Measurements from ENCODE around the gene SGTB.

DNA sequence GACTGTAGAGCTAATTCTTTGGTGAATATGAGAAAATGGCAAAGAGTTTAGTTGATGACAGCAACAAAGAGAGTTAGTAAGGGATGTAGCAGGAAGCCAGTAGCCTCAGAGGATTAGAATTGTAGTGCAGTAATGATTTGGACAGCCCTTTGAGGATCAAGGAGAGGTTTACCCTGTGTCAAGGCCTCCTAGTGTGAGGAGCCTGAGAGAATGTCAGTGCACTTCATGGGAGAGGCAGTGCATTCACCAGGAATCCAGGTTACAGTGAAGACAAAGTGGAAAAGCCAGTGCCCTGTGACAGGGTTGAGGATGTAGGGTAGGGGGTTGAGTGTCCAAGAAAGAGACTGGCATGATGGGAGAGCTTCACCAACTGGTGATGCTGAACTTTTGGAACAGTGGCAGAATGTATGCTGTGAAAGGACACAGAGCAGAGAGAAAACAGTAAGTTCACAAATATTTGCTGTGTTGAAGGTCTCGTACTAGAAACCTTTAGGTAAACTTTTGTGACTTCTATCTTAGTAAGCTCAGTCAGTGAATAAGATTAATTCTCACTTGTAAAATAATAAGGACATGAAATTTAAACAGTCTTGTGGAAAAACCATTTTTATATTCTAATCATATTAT is 27.4 kb upstream of the SGTB start:
- TF ChIP-seq EZH2 (IDR thresholded peaks at IDR 0.05; ENCODE audit: low read length) = no peak
- TF ChIP-seq, protein P1, sequence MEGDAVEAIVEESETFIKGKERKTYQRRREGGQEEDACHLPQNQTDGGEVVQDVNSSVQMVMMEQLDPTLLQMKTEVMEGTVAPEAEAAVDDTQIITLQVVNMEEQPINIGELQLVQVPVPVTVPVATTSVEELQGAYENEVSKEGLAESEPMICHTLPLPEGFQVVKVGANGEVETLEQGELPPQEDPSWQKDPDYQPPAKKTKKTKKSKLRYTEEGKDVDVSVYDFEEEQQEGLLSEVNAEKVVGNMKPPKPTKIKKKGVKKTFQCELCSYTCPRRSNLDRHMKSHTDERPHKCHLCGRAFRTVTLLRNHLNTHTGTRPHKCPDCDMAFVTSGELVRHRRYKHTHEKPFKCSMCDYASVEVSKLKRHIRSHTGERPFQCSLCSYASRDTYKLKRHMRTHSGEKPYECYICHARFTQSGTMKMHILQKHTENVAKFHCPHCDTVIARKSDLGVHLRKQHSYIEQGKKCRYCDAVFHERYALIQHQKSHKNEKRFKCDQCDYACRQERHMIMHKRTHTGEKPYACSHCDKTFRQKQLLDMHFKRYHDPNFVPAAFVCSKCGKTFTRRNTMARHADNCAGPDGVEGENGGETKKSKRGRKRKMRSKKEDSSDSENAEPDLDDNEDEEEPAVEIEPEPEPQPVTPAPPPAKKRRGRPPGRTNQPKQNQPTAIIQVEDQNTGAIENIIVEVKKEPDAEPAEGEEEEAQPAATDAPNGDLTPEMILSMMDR (optimal IDR thresholded peaks at IDR 0.05 in 1 of 3, IDR thresholded peaks at IDR 0.05 in 1 of 3, conservative IDR thresholded peaks at IDR 0.05 in 1 of 3; ENCODE audit: extremely low read depth in 1 of 3, insufficient read depth in 2 of 3, low read length in 3 of 3) = no peak

Data from keratinocyte (primary cell).